H9 (cell line): Measurements from ENCODE around the gene TTC7B. TPM values are rescaled to one million over a fixed set of nuclear protein-coding genes. Genes with fewer than 3 reads are reported as not detected.

Source experiments
- DNase-seq: peaks from one replicate; pipeline ENCODE4 v3.0.0-alpha.2; 2017
- H2AFZ ChIP-seq: one replicate; pipeline ENCODE4 v1.6.1; 2013; ENCODE audit warnings: mild to moderate bottlenecking, low read length, control low read depth, moderate library complexity
- H2AK5ac ChIP-seq: 2 replicates; pipeline ENCODE4 v1.6.1; 2013; ENCODE audit warnings: low read length, control low read depth, mixed read lengths; ENCODE audit not compliant: insufficient read length
- H2BK120ac ChIP-seq: one replicate; pipeline ENCODE4 v1.6.1; 2013; ENCODE audit warnings: low read depth, mild to moderate bottlenecking, low read length, control low read depth, inconsistent platforms; ENCODE audit not compliant: poor library complexity, severe bottlenecking
- H2BK12ac ChIP-seq: 2 replicates; pipeline ENCODE4 v1.6.1; 2013; ENCODE audit warnings: low read length, control low read depth, mixed read lengths, low read depth; ENCODE audit not compliant: insufficient read length
- H2BK15ac ChIP-seq: 2 replicates; pipeline ENCODE4 v1.6.1; 2013; ENCODE audit warnings: low read depth, low read length, control low read depth
- H2BK20ac ChIP-seq: one replicate; pipeline ENCODE4 v1.6.1; 2013; ENCODE audit warnings: low read depth, mild to moderate bottlenecking, low read length, control low read depth, inconsistent platforms; ENCODE audit not compliant: poor library complexity, severe bottlenecking
- H2BK5ac ChIP-seq: 2 replicates; pipeline ENCODE4 v1.6.1; 2013; ENCODE audit warnings: low read length, control low read depth, mixed read lengths; ENCODE audit not compliant: insufficient read length
- H3K14ac ChIP-seq: 2 replicates; pipeline ENCODE4 v1.6.1; 2013; ENCODE audit warnings: low read length, control low read depth; ENCODE audit not compliant: insufficient read depth
- H3K18ac ChIP-seq: 2 replicates; pipeline ENCODE4 v1.6.1; 2013; ENCODE audit warnings: low read depth, mild to moderate bottlenecking, mixed read lengths, low read length, control low read depth; ENCODE audit not compliant: insufficient read length
- H3K23ac ChIP-seq: 2 replicates; pipeline ENCODE4 v1.6.1; 2013; ENCODE audit warnings: low read length, control low read depth, mixed read lengths, low read depth; ENCODE audit not compliant: insufficient read length
- H3K23me2 ChIP-seq: 2 replicates; pipeline ENCODE4 v1.6.1; 2013; ENCODE audit warnings: low read depth, mild to moderate bottlenecking, mixed read lengths, low read length, control low read depth; ENCODE audit not compliant: insufficient read length, poor library complexity, severe bottlenecking
- H3K27ac ChIP-seq: 2 replicates; pipeline ENCODE4 v1.5.1; 2013; ENCODE audit warnings: low read length, control low read depth, mixed read lengths, low read depth; ENCODE audit not compliant: insufficient read length
- H3K27me3 ChIP-seq: 2 replicates; pipeline ENCODE4 v1.6.1; 2013; ENCODE audit warnings: low read length, control low read depth, inconsistent platforms; ENCODE audit not compliant: insufficient read depth
- H3K4ac ChIP-seq: 2 replicates; pipeline ENCODE4 v1.6.1; 2013; ENCODE audit warnings: low read depth, mild to moderate bottlenecking, control low read depth, inconsistent platforms, low read length, moderate library complexity
- H3K4me1 ChIP-seq: 2 replicates; pipeline ENCODE4 v1.6.1; 2013; ENCODE audit warnings: low read length, control low read depth, inconsistent platforms; ENCODE audit not compliant: insufficient read depth
- H3K4me2 ChIP-seq: 2 replicates; pipeline ENCODE4 v1.6.1; 2013; ENCODE audit warnings: low read length, control low read depth, mixed read lengths; ENCODE audit not compliant: insufficient read length, insufficient read depth
- H3K56ac ChIP-seq: 2 replicates; pipeline ENCODE4 v1.6.1; 2013; ENCODE audit warnings: low read depth, mild to moderate bottlenecking, mixed read lengths, low read length, control low read depth; ENCODE audit not compliant: insufficient read length
- H3K79me1 ChIP-seq: 2 replicates; pipeline ENCODE4 v1.6.1; 2013; ENCODE audit warnings: low read depth, mild to moderate bottlenecking, moderate library complexity, low read length, control low read depth, inconsistent platforms; ENCODE audit not compliant: insufficient read depth, poor library complexity, severe bottlenecking
- H3K79me2 ChIP-seq: 2 replicates; pipeline ENCODE4 v1.6.1; 2013; ENCODE audit warnings: low read length, control low read depth, inconsistent platforms; ENCODE audit not compliant: insufficient read depth
- H3K9ac ChIP-seq: 2 replicates; pipeline ENCODE4 v1.6.1; 2013; ENCODE audit warnings: low read length, control low read depth, mixed read lengths; ENCODE audit not compliant: insufficient read length; ENCODE audit errors: extremely low read depth
- H3K9me3 ChIP-seq: one replicate; pipeline ENCODE4 v1.6.1; 2013; ENCODE audit warnings: low read depth, low read length, inconsistent platforms; ENCODE audit not compliant: control insufficient read depth
- H3T11ph ChIP-seq: one replicate; pipeline ENCODE4 v1.6.1; 2013; ENCODE audit warnings: mild to moderate bottlenecking, low read length, control low read depth, inconsistent platforms
- H4K20me1 ChIP-seq: one replicate; pipeline ENCODE4 v1.6.1; 2013; ENCODE audit not compliant: control insufficient read depth, insufficient read length, insufficient read depth
- H4K5ac ChIP-seq: 2 replicates; pipeline ENCODE4 v1.6.1; 2013; ENCODE audit warnings: low read depth, mild to moderate bottlenecking, mixed read lengths, low read length, control low read depth; ENCODE audit not compliant: insufficient read length
- H4K8ac ChIP-seq: replicated peaks from 2 replicates; pipeline ENCODE4 v1.6.1; 2013; ENCODE audit warnings: low read length, control low read depth, mixed read lengths, low read depth; ENCODE audit not compliant: insufficient read length
- H4K91ac ChIP-seq: 2 replicates; pipeline ENCODE4 v1.6.1; 2013; ENCODE audit warnings: low read depth, mild to moderate bottlenecking, moderate library complexity, mixed read lengths, low read length, control low read depth; ENCODE audit not compliant: insufficient read length
- H3K27ac Mint-ChIP-seq, 3 experiments: 2 replicates in 2 of 3; 3 replicates in 1 of 3; pipeline ENCODE4 v1.8.0; 2020 to 2021; ENCODE audit warnings: mixed read lengths in 3 of 3, mild to moderate bottlenecking in 1 of 3, moderate library complexity in 1 of 3
- H3K27me3 Mint-ChIP-seq: 2 replicates; pipeline ENCODE4 v1.8.0; 2021; ENCODE audit warnings: low read depth, mild to moderate bottlenecking, moderate library complexity, mixed read lengths
- H3K36me3 Mint-ChIP-seq, 3 experiments: 2 replicates in 2 of 3; 3 replicates in 1 of 3; pipeline ENCODE4 v1.8.0; 2020 to 2021; ENCODE audit warnings: low read depth in 3 of 3, mixed read lengths in 3 of 3; ENCODE audit not compliant: insufficient read depth in 1 of 3
- H3K4me1 Mint-ChIP-seq, 2 experiments: 2 replicates each; pipeline ENCODE4 v1.8.0; 2020; ENCODE audit warnings: mixed read lengths in 2 of 2
- H3K4me3 Mint-ChIP-seq, 2 experiments: 2 replicates in 1 of 2; 3 replicates in 1 of 2; pipeline ENCODE4 v1.8.0; 2020 to 2021; ENCODE audit warnings: mild to moderate bottlenecking in 2 of 2, mixed read lengths in 2 of 2, moderate library complexity in 1 of 2
- H3K9me3 Mint-ChIP-seq, 2 experiments: 2 replicates in 1 of 2; 3 replicates in 1 of 2; pipeline ENCODE4 v1.8.0; 2020; ENCODE audit warnings: mild to moderate bottlenecking in 2 of 2, mixed read lengths in 2 of 2, moderate library complexity in 1 of 2
- WGBS: extraction: QIAGEN DNeasy Blood & Tissue Kit; methylation state at CpG from one replicate; pipeline ENCODE4 v1.1.7; 2013; ENCODE audit warnings: missing lambda C conversion rate, low lambda C conversion rate, mixed read lengths; ENCODE audit not compliant: insufficient read length; ENCODE audit errors: extremely low coverage; 5-methylcytosine and 5-hydroxymethylcytosine counted together
- total RNA-seq: library from RNA; stranded (reverse); gene quantifications from 2 replicates; pipeline ENCODE4 v1.2.1, GENCODE V29; 2021
- TF ChIP-seq, protein P1 (sequence below): fragments of 200-600 bp; sonication (generic); conservative IDR thresholded peaks from 3 replicates; pipeline ENCODE4 v1.8.0; 2021; ENCODE audit warnings: antibody characterized with exemption, mild to moderate bottlenecking

TTC7B gene
- total RNA-seq, 1 experiment from 2014 or later, result 33.7 TPM

DNA sequence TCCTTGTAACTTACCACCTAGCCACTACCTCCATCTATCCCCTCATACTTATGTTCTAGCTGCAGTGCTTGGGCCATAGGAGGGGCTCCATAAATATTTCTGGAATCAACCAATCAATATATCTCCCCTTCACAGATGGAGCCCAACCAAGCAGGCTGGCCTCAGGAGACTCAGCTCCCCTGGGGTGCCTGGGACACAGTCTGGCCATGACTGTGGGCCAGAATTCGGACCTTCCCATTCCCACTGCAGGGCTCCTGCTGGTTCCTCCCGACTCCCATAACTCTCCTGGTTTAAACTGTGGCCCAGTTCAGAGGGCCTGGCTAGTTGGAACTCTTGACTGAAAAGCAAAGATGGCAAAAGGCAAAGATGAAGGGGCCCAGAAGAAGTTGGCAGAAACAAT, 13.0 kb downstream of the TTC7B start:
- Mint-ChIP-seq H3K36me3 (peaks cover 0 to 5% (median 0%) of the 10 kb centered on the region in 3 experiments; a peak in 1 of 7 replicates), H3K27ac (peak overlapping the region in 1 of 3 experiments; percentile 9; a peak in 3 of 7 replicates), H3K4me1 (peaks cover 16 to 21% of the 10 kb centered on the region in 2 experiments), H3K9me3 (no peaks in the 10 kb centered on the region; a peak in 1 of 5 replicates), H3K4me3 (no peak overlapping the region), H3K27me3 (no peaks in the 10 kb centered on the region)
- DNase-seq, result no peak
- H4K20me1 ChIP-seq, result no peaks in the 10 kb centered on the region
- no peak overlapping the region for H3K27ac ChIP-seq
- no peak overlapping the region for H2AFZ ChIP-seq
- TF ChIP-seq, protein P1, sequence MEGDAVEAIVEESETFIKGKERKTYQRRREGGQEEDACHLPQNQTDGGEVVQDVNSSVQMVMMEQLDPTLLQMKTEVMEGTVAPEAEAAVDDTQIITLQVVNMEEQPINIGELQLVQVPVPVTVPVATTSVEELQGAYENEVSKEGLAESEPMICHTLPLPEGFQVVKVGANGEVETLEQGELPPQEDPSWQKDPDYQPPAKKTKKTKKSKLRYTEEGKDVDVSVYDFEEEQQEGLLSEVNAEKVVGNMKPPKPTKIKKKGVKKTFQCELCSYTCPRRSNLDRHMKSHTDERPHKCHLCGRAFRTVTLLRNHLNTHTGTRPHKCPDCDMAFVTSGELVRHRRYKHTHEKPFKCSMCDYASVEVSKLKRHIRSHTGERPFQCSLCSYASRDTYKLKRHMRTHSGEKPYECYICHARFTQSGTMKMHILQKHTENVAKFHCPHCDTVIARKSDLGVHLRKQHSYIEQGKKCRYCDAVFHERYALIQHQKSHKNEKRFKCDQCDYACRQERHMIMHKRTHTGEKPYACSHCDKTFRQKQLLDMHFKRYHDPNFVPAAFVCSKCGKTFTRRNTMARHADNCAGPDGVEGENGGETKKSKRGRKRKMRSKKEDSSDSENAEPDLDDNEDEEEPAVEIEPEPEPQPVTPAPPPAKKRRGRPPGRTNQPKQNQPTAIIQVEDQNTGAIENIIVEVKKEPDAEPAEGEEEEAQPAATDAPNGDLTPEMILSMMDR, result no peak
- H3K14ac ChIP-seq, result no peak overlapping the region
- no peak overlapping the region for H2BK12ac ChIP-seq
- H3K23ac ChIP-seq, result no peak overlapping the region
- H3K27me3 ChIP-seq, result no peaks in the 10 kb centered on the region
- no peak overlapping the region for H3T11ph ChIP-seq
- no peak overlapping the region for H2BK5ac ChIP-seq
- H4K8ac ChIP-seq, result no peak overlapping the region
- no peaks in the 10 kb centered on the region for H3K79me2 ChIP-seq
- no peak overlapping the region for H4K5ac ChIP-seq
- H4K91ac ChIP-seq, result peak overlapping the region; percentile 34
- no peak overlapping the region for H3K18ac ChIP-seq
- no peak overlapping the region for H2BK20ac ChIP-seq
- H3K79me1 ChIP-seq, result no peaks in the 10 kb centered on the region
- H3K4me1 ChIP-seq, result peaks cover 6% of the 10 kb centered on the region; the same call in 1 of the 2 replicates
- no peak overlapping the region for H3K9ac ChIP-seq
- H3K9me3 ChIP-seq, result no peaks in the 10 kb centered on the region
- no peak overlapping the region for H3K56ac ChIP-seq
- no peak overlapping the region for H3K4me2 ChIP-seq
- WGBS, result no CpG with 5 or more reads among the region's 2 CpGs
- no peak overlapping the region for H2BK15ac ChIP-seq
- H3K4ac ChIP-seq, result no peak overlapping the region
- no peak overlapping the region for H2AK5ac ChIP-seq
- peak overlapping the region; percentile 39 for H2BK120ac ChIP-seq
- H3K23me2 ChIP-seq, result peaks cover 3% of the 10 kb centered on the region
